Measurements from ENCODE around the gene A1BG.
"Not testable (repeated sequence)": the region's sequence is repeated elsewhere in the genome, so short reads cannot be mapped to it uniquely, and the experiment has no call there.

A1BG gene

GRCh38 chr19:58382997-58383603 lies 29.8 kb upstream of the A1BG start:
- no peak overlapping the region for H3K27ac ChIP-seq
- TF ChIP-seq CTCF (conservative IDR thresholded peaks at IDR 0.05): no peak

- peak overlapping the region; percentile 91 for H3K27ac ChIP-seq
Measured at GRCh38 chr19:58381460-58382212, 28.3 kb upstream of the A1BG start.

GRCh38 chr19:58380662-58381459 lies 27.6 kb upstream of the A1BG start, which contains the start of gene ZNF837:
TSS of gene ZNF837 (minus strand) at chr19:58381030. CDS start at chr19:58369332, 11,698 bp downstream.
- H3K27ac ChIP-seq: peak within 1 kb of the TSS; percentile 91
- TF ChIP-seq CTCF (conservative IDR thresholded peaks at IDR 0.05): no peak

More at GRCh38 chr19:58381460-58382212, 28.3 kb upstream of the A1BG start:
- TF ChIP-seq CTCF (conservative IDR thresholded peaks at IDR 0.05): no peak

GRCh38 chr19:58380037-58380661 lies 26.9 kb upstream of the A1BG start:
- no peak for TF ChIP-seq CTCF (conservative IDR thresholded peaks at IDR 0.05)
- H3K27ac ChIP-seq: peak overlapping the region; percentile 91

GRCh38 chr19:58379246-58379645 lies 26.0 kb upstream of the A1BG start:
- H3K27ac ChIP-seq: peak overlapping the region; percentile 91
- no peak for TF ChIP-seq CTCF (conservative IDR thresholded peaks at IDR 0.05)

GRCh38 chr19:58376724-58377123 lies 23.4 kb upstream of the A1BG start:
- not testable (repeated sequence) for H3K27ac ChIP-seq

- no peak overlapping the region for H3K27ac ChIP-seq
- TF ChIP-seq CTCF (conservative IDR thresholded peaks at IDR 0.05): no peak
Measured at GRCh38 chr19:58374200-58374599, 20.9 kb upstream of the A1BG start.
